ENCODE measurements around the gene FASTKD3. TPM values are rescaled to one million over a fixed set of nuclear protein-coding genes. Genes with fewer than 3 reads are reported as not detected.
A peak's percentile ranks its signal among the peaks of the same experiment; 100 is the strongest.

The FASTKD3 gene
- total RNA-seq, 1 experiment from 2014 or later: 23.6 TPM

DNA sequence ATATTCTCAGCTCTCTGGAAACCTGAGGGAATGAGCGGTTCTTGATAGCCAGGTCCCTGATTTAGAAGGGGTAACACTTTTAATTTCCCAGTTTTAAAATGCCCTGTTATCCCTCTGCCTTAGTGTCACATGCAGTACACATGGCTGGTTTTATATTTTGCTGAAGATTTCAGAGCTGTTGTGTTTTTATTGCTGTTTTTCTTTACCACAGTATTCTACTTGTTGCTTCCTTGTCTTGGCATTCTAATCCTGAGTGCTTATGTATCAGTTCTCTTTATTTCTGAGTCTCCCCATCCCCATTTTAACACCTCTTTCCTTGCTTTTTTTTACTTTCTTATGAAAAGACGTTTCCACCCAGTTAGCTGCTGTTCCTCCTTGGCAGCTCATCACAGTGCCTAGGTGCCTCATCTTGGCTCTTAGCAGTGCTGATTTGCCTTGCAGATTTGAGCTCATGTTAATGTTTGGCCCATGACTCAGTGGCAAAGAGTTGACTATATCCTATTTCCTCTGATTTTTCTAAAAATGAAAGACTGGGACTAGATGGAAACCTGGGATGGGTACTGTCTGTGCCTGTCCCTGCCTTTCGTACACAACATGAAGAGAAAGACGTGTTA is 3.8 kb upstream of the FASTKD3 start:
- Histone ChIP-seq H3K9me3 (replicated peaks) (no peaks in the 10 kb centered on the region), H3K4me3 (no peak overlapping the region), H3K36me3 (peaks cover 80% of the 10 kb centered on the region), H3K27me3 (replicated peaks) (no peaks in the 10 kb centered on the region), H3K4me1 (replicated peaks) (peaks cover 25% of the 10 kb centered on the region), H3K27ac (no peak overlapping the region)
- DNase-seq (ENCODE audit: low read depth in 1 of 2, low spot score in 2 of 2): no peak

- Histone ChIP-seq H3K27me3 (replicated peaks) (no peaks in the 10 kb centered on the region), H3K4me1 (replicated peaks) (peaks cover 19% of the 10 kb centered on the region), H3K27ac (no peak overlapping the region), H3K36me3 (peaks cover 78% of the 10 kb centered on the region), H3K4me3 (no peak overlapping the region), H3K9me3 (replicated peaks) (no peaks in the 10 kb centered on the region)
- DNase-seq (ENCODE audit: low read depth in 1 of 2, low spot score in 2 of 2): no peak
These were observed 2.8 kb upstream of the FASTKD3 start for GRCh38 chr5:7871653-7872052.

- peak overlapping the region; percentile 49 for H3K27ac ChIP-seq
- peak overlapping the region; percentile 91 for H3K4me3 ChIP-seq
- H3K36me3 ChIP-seq: peaks cover 74% of the 10 kb centered on the region
- peaks cover 15% of the 10 kb centered on the region; the same call in 1 of the 2 replicates for H3K4me1 ChIP-seq (replicated peaks)
- H3K27me3 ChIP-seq (replicated peaks): no peaks in the 10 kb centered on the region
- no peaks in the 10 kb centered on the region for H3K9me3 ChIP-seq (replicated peaks)
- no peak for DNase-seq (ENCODE audit: low read depth in 1 of 2, low spot score in 2 of 2)
These were observed 774 bp upstream of the FASTKD3 start for GRCh38 chr5:7869474-7870136.

GRCh38 chr5:7868427-7868772 is 431 bp downstream of the FASTKD3 start:
- Histone ChIP-seq H3K4me1 (replicated peaks) (peaks cover 15% of the 10 kb centered on the region; the same call in 1 of the 2 replicates), H3K36me3 (peaks cover 71% of the 10 kb centered on the region), H3K4me3 (peak overlapping the region; percentile 91), H3K27me3 (replicated peaks) (no peaks in the 10 kb centered on the region), H3K27ac (peak overlapping the region; percentile 30; the same call in 1 of the 2 replicates), H3K9me3 (replicated peaks) (no peaks in the 10 kb centered on the region)
- DNase-seq (ENCODE audit: low read depth in 1 of 2, low spot score in 2 of 2): no peak

DNA sequence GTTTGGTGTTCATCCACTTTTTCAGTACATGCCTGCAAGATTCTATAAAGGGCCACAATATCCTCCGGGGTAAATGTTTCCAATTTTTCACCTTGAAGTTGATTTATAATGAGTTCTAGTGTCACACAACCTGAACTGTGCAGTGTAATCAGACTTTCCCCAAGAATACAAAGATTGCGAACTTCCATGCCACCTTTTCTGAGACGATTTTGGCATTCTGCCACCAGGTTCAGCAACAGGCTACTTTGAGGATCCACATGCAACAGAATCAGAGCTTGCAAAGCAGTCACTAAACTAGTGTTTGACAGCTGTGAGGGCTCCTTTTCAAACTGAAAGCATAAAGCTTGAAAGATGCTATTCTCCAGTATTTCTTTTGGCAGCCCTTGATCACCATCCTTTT is 1.6 kb downstream of the FASTKD3 start:
- H3K4me3 ChIP-seq: no peak overlapping the region
- H3K27ac ChIP-seq: no peak overlapping the region
- no peak for DNase-seq (ENCODE audit: low read depth in 1 of 2, low spot score in 2 of 2)
- H3K4me1 ChIP-seq (replicated peaks): peaks cover 15% of the 10 kb centered on the region; the same call in 1 of the 2 replicates
- no peaks in the 10 kb centered on the region for H3K9me3 ChIP-seq (replicated peaks)
- peaks cover 69% of the 10 kb centered on the region for H3K36me3 ChIP-seq
- H3K27me3 ChIP-seq (replicated peaks): no peaks in the 10 kb centered on the region

DNA sequence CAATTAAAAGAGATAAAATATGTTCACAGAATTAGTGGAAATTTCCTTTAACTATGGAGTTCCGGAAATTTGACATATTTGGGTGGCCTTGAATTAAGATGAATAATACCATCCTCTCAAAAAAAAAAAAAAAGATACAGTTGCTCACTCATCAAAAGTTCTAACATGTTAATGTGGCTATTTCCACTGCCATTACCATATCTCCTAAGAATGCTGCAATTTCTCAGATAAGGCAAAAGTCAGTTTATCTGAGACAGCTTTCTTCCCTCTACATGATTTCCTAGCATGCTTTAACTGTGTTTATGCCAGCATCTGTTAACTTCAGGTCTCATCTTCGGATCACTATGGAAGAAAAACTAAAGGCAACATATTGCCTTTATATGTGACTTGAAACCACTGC is 2.6 kb downstream of the FASTKD3 start:
- no peak overlapping the region for H3K27ac ChIP-seq

DNA sequence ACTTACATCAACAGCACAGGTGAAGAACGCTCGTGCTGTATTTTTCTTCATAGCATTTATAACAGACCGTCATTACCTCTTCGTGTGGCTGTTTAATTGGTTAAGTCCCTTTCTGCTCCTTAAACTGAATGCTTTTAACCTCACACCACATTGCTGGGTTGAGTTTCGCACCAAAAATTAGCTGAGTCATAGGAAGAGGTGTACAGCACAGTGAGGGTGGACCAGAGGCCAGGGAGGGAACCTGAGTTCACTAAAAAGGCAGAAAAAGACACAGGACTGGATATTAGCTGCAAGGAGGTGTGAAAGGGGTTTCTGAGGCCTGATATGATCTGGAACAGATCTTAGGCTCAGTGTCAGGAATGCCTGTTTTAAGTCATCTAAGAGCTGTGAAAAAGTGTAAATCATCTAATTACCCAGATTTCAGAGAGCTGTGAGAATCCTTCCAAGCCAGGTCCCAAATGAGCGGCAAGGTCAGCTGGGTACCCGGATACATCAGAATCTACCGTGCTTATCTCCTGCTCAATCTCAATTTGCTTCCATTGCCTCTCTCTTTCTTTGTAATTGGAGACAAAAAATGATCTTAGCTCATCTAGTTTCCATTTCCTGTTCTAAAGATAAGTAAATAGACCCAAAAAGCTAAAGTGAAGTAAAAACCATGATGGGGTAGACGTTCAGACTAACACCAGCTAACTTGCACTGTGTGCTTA is 10.8 kb downstream of the FASTKD3 start:
- H3K27ac ChIP-seq: no peak overlapping the region
- DNase-seq (ENCODE audit: low read depth in 1 of 2, low spot score in 2 of 2): no peak
- no peaks in the 10 kb centered on the region for H3K4me1 ChIP-seq (replicated peaks)
- no peaks in the 10 kb centered on the region for H3K27me3 ChIP-seq (replicated peaks)
- H3K4me3 ChIP-seq: no peak overlapping the region
- H3K9me3 ChIP-seq (replicated peaks): no peaks in the 10 kb centered on the region
- peaks cover 45% of the 10 kb centered on the region for H3K36me3 ChIP-seq

More for the DNA sequence above, 2.6 kb downstream of the FASTKD3 start:
- DNase-seq (ENCODE audit: low read depth in 1 of 2, low spot score in 2 of 2): no peak
- no peaks in the 10 kb centered on the region for H3K9me3 ChIP-seq (replicated peaks)
- peaks cover 15% of the 10 kb centered on the region; the same call in 1 of the 2 replicates for H3K4me1 ChIP-seq (replicated peaks)
- H3K27me3 ChIP-seq (replicated peaks): no peaks in the 10 kb centered on the region
- no peak overlapping the region for H3K4me3 ChIP-seq
- peaks cover 68% of the 10 kb centered on the region for H3K36me3 ChIP-seq

- DNase-seq (ENCODE audit: low read depth in 1 of 2, low spot score in 2 of 2): no peak
- Histone ChIP-seq H3K27ac (no peak overlapping the region), H3K9me3 (replicated peaks) (no peaks in the 10 kb centered on the region), H3K27me3 (replicated peaks) (no peaks in the 10 kb centered on the region), H3K4me1 (replicated peaks) (no peaks in the 10 kb centered on the region), H3K36me3 (peaks cover 39% of the 10 kb centered on the region), H3K4me3 (no peak overlapping the region)
These were observed 11.5 kb downstream of the FASTKD3 start for GRCh38 chr5:7857361-7857760.

GRCh38 chr5:7856855-7857254 is 12.0 kb downstream of the FASTKD3 start:
- no peak for DNase-seq (ENCODE audit: low read depth in 1 of 2, low spot score in 2 of 2)
- Histone ChIP-seq H3K27me3 (replicated peaks) (no peaks in the 10 kb centered on the region), H3K27ac (no peak overlapping the region), H3K36me3 (peaks cover 34% of the 10 kb centered on the region), H3K4me1 (replicated peaks) (no peaks in the 10 kb centered on the region), H3K4me3 (no peak overlapping the region), H3K9me3 (replicated peaks) (no peaks in the 10 kb centered on the region)

DNA sequence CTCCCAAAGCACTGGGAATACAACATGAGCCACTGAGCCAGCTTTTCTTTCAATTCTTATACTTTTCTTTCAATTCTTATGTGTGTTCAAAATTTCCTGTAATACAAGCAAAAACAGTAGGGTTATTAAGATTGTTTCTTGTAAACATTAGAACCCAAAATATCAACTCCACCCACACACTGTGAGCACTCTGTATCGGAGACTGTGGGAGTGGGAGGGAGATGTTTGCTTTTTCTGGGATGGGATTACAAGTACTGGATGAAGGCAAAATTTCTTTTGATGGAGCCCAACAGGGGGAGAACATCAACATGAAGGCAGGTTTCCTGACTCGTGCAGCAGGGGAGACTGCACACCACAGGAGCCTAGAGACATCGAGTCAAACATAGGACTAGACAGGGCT is 13.2 kb downstream of the FASTKD3 start:
- H3K27ac ChIP-seq: no peak overlapping the region
- no peak overlapping the region for H3K4me3 ChIP-seq
- H3K36me3 ChIP-seq: peaks cover 24% of the 10 kb centered on the region
- DNase-seq (ENCODE audit: low read depth in 1 of 2, low spot score in 2 of 2): no peak
- peaks cover 6% of the 10 kb centered on the region for H3K4me1 ChIP-seq (replicated peaks)
- H3K9me3 ChIP-seq (replicated peaks): peaks cover 3% of the 10 kb centered on the region
- peaks cover 10% of the 10 kb centered on the region; the same call in 1 of the 2 replicates for H3K27me3 ChIP-seq (replicated peaks)

GRCh38 chr5:7852988-7853387 is 15.8 kb downstream of the FASTKD3 start:
- peaks cover 10% of the 10 kb centered on the region; the same call in 1 of the 2 replicates for H3K27me3 ChIP-seq (replicated peaks)
- no peak overlapping the region for H3K4me3 ChIP-seq
- DNase-seq (ENCODE audit: low read depth in 1 of 2, low spot score in 2 of 2): no peak
- H3K9me3 ChIP-seq (replicated peaks): peaks cover 3% of the 10 kb centered on the region
- 0 out of 2 replicates have a peak, but pooled peaks cover 2% of the 10 kb centered on the region for H3K36me3 ChIP-seq
- no peak overlapping the region for H3K27ac ChIP-seq
- H3K4me1 ChIP-seq (replicated peaks): peaks cover 6% of the 10 kb centered on the region

DNA sequence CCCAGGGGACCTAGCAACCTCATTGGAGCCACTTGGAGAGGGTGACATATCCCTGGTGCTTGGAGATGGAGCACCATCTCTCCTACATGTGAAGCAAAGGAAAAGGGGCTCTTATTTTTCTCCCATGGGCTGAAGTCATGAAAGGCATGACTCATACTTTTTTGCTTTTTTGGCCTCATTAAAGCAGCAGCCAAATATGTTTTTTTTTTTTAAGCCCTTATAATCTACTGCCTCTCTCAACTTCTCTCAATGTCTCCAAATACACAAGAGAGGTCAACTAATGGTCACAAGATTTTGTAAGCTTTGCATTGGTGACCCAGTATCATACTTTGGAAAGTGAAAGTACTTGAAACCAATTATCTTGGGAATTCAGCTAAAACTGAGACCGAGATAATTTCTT is 16.3 kb downstream of the FASTKD3 start:
- peaks cover 3% of the 10 kb centered on the region for H3K9me3 ChIP-seq (replicated peaks)
- no peak overlapping the region for H3K4me3 ChIP-seq
- H3K4me1 ChIP-seq (replicated peaks): peaks cover 6% of the 10 kb centered on the region
- H3K36me3 ChIP-seq: no peaks in the 10 kb centered on the region
- peaks cover 14% of the 10 kb centered on the region; the same call in 1 of the 2 replicates for H3K27me3 ChIP-seq (replicated peaks)
- no peak for DNase-seq (ENCODE audit: low read depth in 1 of 2, low spot score in 2 of 2)
- no peak overlapping the region for H3K27ac ChIP-seq

DNA sequence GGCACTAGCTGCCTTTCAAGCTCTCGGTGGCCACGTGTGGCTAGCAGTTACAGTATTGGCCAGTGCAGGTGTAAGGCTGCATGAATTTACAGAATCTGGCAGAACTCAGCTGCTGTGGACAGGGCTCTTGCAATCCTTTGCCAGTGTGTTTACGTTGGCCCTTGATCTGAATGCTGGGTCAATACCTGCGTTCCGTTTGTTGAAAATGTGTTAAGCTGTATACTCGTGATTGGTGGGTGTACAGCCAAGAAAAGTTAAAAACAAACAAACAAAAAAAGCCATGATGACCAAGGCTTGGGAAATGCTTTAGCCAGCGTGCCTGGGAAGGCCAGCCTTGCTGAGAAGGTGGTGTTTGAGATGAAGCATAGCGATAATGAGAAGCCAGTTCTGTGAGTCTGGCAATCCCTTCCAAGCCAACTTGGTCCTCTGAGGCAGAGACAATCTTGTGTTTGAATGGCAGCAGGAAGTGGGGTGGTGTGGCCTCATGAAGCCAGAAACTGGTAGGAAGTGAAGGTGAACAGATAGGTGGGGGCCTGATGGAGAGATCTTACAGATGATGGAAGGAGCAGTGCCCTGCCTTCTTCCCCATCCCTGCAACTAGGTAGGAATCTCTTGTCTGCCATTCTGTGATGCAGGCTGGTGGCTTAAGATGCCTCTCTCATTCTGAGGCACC is 17.1 kb downstream of the FASTKD3 start:
- Histone ChIP-seq H3K27me3 (replicated peaks) (peaks cover 15% of the 10 kb centered on the region), H3K4me3 (no peak overlapping the region), H3K36me3 (no peaks in the 10 kb centered on the region), H3K27ac (no peak overlapping the region), H3K4me1 (replicated peaks) (peaks cover 6% of the 10 kb centered on the region), H3K9me3 (replicated peaks) (peaks cover 3% of the 10 kb centered on the region)
- DNase-seq (ENCODE audit: low read depth in 1 of 2, low spot score in 2 of 2): no peak
